22Rv1 (cell line): ENCODE data around the gene CYP3A4.
"Not testable (repeated sequence)": the region's sequence is repeated elsewhere in the genome, so short reads cannot be mapped to it uniquely, and the experiment has no call there.

ENCODE experiments used
- H3K27ac ChIP-seq: fragments of 450-650 bp; 2 replicates; pipeline ENCODE4 v1.5.1; 2017
- CTCF ChIP-seq: fragments of 450-650 bp; IDR thresholded peaks from 2 replicates; pipeline ENCODE4 v1.5.1; 2017; ENCODE audit warnings: mild to moderate bottlenecking
- ZFX ChIP-seq: fragments of 450-650 bp; IDR thresholded peaks from 2 replicates; pipeline ENCODE4 v1.6.1; 2017; ENCODE audit warnings: antibody characterized with exemption, borderline replicate concordance

The CYP3A4 gene

GRCh38 chr7:99762680-99763327 lies 21.2 kb downstream of the CYP3A4 start:
- no peak for TF ChIP-seq ZFX
- TF ChIP-seq CTCF, result no peak
- no peak overlapping the region for H3K27ac ChIP-seq

- no peak for TF ChIP-seq ZFX
- TF ChIP-seq CTCF, result no peak
- H3K27ac ChIP-seq, result no peak overlapping the region
Observed at GRCh38 chr7:99755085-99755484, 28.9 kb downstream of the CYP3A4 start.

GRCh38 chr7:99752356-99752755 lies 31.6 kb downstream of the CYP3A4 start:
- no peak overlapping the region for H3K27ac ChIP-seq

GRCh38 chr7:99751322-99752052 lies 32.5 kb downstream of the CYP3A4 start:
- not testable (repeated sequence) for H3K27ac ChIP-seq

More at GRCh38 chr7:99752356-99752755, 31.6 kb downstream of the CYP3A4 start:
- TF ChIP-seq CTCF (no peak), ZFX (no peak)

- no peak for TF ChIP-seq CTCF
- no peak for TF ChIP-seq ZFX
- H3K27ac ChIP-seq, result no peak overlapping the region
Observed at GRCh38 chr7:99748846-99749579, 35.0 kb downstream of the CYP3A4 start.

GRCh38 chr7:99746915-99747314 lies 37.1 kb downstream of the CYP3A4 start:
- H3K27ac ChIP-seq, result not testable (repeated sequence)

GRCh38 chr7:99745395-99745794 lies 38.6 kb downstream of the CYP3A4 start:
- not testable (repeated sequence) for H3K27ac ChIP-seq

- H3K27ac ChIP-seq, result no peak overlapping the region
- TF ChIP-seq ZFX, result no peak
- TF ChIP-seq CTCF, result no peak
Observed at GRCh38 chr7:99742737-99743394, 41.1 kb downstream of the CYP3A4 start.
